ENCODE measurements around the gene AURKA. TPM values are rescaled to one million over a fixed set of nuclear protein-coding genes. Genes with fewer than 3 reads are reported as not detected.

AURKA gene
- total and polyA plus RNA-seq, 11 donors, result 2.2 to 19.5 (median 6.3) TPM

DNA sequence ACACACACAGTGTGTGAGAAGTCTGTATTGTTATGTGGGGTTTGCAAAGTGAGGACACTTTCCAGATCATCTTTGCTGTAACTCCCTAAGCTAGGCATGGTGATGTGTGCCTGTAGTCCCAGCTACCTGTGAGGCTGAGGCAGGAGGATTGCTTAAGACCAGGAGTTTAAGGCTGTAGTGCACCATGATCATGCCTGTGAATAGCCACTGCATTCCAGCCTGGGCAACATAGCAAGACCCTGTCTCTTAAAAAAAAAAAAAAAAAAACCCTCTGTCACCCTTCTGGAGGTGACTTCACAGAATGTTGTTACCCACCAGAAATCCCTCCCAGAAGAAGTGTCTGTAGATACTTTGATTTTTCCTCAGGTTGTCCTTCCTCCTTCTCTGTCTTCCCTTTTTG lies 34.9 kb upstream of the AURKA start:
- Histone ChIP-seq H3K9me3 (no peaks in the 10 kb centered on the region), H3K36me3 (no peaks in the 10 kb centered on the region), H3K4me1 (peaks cover 0 to 63% (median 12%) of the 10 kb centered on the region in 12 donors), H3K27ac (no peak overlapping the region), H3K27me3 (peaks cover 0 to 6% (median 0%) of the 10 kb centered on the region in 9 donors), H3K4me3 (no peak overlapping the region)
- no peak for ATAC-seq
- intact Hi-C loops (cut with DNase I), result no loop called here
- TF ChIP-seq POLR2A (IDR thresholded peaks at IDR 0.05), result no peak
- TF ChIP-seq, protein P1, sequence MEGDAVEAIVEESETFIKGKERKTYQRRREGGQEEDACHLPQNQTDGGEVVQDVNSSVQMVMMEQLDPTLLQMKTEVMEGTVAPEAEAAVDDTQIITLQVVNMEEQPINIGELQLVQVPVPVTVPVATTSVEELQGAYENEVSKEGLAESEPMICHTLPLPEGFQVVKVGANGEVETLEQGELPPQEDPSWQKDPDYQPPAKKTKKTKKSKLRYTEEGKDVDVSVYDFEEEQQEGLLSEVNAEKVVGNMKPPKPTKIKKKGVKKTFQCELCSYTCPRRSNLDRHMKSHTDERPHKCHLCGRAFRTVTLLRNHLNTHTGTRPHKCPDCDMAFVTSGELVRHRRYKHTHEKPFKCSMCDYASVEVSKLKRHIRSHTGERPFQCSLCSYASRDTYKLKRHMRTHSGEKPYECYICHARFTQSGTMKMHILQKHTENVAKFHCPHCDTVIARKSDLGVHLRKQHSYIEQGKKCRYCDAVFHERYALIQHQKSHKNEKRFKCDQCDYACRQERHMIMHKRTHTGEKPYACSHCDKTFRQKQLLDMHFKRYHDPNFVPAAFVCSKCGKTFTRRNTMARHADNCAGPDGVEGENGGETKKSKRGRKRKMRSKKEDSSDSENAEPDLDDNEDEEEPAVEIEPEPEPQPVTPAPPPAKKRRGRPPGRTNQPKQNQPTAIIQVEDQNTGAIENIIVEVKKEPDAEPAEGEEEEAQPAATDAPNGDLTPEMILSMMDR (IDR thresholded peaks at IDR 0.05), result no peak
- DNase-seq, result no peak

DNA sequence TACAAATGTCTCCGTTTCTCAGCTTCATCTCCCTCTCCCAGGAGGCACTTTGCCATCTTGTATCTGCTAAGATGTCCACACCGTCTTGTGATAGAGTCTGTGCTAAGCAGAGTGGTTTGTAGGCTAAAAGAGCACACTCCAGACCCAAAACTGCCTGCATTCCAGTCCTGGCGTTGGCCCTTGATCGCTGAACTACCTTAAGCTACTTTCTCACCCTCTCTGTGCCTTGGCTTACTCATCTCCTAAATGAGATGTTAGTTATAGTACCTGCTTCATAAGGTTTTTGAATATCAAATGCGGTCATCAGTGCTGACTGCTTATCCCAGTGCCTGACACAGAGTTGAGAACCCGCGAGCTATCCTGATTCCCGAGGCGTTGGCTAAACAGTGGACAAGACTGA lies 34.0 kb upstream of the AURKA start:
- intact Hi-C loops (cut with DNase I), result no loop called here
- Histone ChIP-seq H3K27me3 (no peaks in the 10 kb centered on the region), H3K9me3 (no peaks in the 10 kb centered on the region), H3K4me3 (no peak overlapping the region), H3K36me3 (no peaks in the 10 kb centered on the region), H3K27ac (no peak overlapping the region), H3K4me1 (peaks cover 0 to 72% (median 12%) of the 10 kb centered on the region in 12 donors)
- DNase-seq, result no peak
- TF ChIP-seq, protein P1 (IDR thresholded peaks at IDR 0.05), result no peak
- TF ChIP-seq POLR2A (IDR thresholded peaks at IDR 0.05), result no peak
- ATAC-seq, result no peak
- WGBS, 4 donors, result 87 to 96% (median 90%) methylated on average over 9 of the region's 9 CpGs

DNA sequence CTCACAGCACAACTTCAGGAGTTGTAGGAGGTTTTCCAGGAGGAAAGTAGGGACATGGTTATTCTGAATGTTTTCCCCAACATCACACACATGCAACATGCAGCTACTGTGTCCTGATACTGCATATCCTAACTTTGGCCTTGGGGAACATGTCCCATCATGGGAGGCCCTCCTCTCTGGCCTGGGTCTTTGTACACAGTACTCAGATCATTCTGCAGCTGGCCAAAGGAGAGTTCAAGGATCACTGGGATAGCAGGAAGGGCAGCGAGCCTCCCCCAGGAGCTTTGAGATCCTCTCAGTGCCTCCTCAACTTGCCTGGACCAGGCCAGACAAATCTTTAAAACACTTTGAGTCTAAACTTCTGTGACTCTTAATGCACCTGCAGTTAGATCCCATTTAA lies 32.9 kb upstream of the AURKA start:
- H3K4me1 ChIP-seq, result peaks cover 0 to 72% (median 13%) of the 10 kb centered on the region in 12 donors
- H3K27me3 ChIP-seq, result no peaks in the 10 kb centered on the region
- WGBS, 4 donors, result 67 to 100% (median 83%) methylated on average over 1 of the region's 1 CpG
- intact Hi-C loops (cut with DNase I), result no loop called here
- H3K9me3 ChIP-seq, result no peaks in the 10 kb centered on the region
- DNase-seq (no peak), ATAC-seq (no peak)
- H3K27ac ChIP-seq, result no peak overlapping the region
- no peak overlapping the region for H3K4me3 ChIP-seq
- TF ChIP-seq POLR2A (IDR thresholded peaks at IDR 0.05), result no peak
- TF ChIP-seq, protein P1 (IDR thresholded peaks at IDR 0.05), result no peak
- H3K36me3 ChIP-seq, result no peaks in the 10 kb centered on the region

DNA sequence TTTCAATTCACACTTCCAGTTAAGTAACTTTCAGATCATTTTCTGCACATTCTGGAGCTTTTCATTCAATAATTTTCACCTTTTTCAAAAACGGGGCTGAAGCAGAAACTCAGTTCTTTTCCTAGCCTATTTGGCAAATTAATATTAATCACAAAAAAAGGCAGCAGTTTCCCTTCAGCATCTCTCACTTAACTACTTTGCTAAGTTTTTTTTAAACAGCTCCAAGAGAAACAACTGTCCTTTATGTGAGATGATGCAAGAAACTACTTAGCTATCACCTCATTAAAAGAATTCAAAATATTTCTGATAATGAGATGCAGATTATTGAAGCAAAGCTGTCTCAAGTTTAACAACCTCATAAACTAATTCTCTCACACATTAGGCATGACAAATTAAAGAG lies 31.9 kb upstream of the AURKA start:
- no peak overlapping the region for H3K4me3 ChIP-seq
- DNase-seq (no peak), ATAC-seq (no peak)
- no peaks in the 10 kb centered on the region for H3K27me3 ChIP-seq
- H3K36me3 ChIP-seq, result no peaks in the 10 kb centered on the region
- WGBS, 4 donors, result 41 to 56% (median 46%) methylated on average over 1 of the region's 1 CpG
- TF ChIP-seq, protein P1 (IDR thresholded peaks at IDR 0.05), result no peak
- TF ChIP-seq POLR2A (IDR thresholded peaks at IDR 0.05), result no peak
- H3K27ac ChIP-seq, result no peak overlapping the region
- H3K4me1 ChIP-seq, result peaks cover 0 to 72% (median 17%) of the 10 kb centered on the region in 12 donors
- no peaks in the 10 kb centered on the region for H3K9me3 ChIP-seq
- intact Hi-C loops (cut with DNase I), result no loop called here
